22Rv1 (cell line): ENCODE data around the gene PNPLA6.

Source experiments
- H3K27ac ChIP-seq: fragments of 450-650 bp; 2 replicates; pipeline ENCODE4 v1.5.1; 2017
- CTCF ChIP-seq: fragments of 450-650 bp; IDR thresholded peaks from 2 replicates; pipeline ENCODE4 v1.5.1; 2017; ENCODE audit warnings: mild to moderate bottlenecking
- ZFX ChIP-seq: fragments of 450-650 bp; IDR thresholded peaks from 2 replicates; pipeline ENCODE4 v1.6.1; 2017; ENCODE audit warnings: antibody characterized with exemption, borderline replicate concordance

Gene PNPLA6

GRCh38 chr19:7539827-7540425 is 4.4 kb downstream of the PNPLA6 start:
- TF ChIP-seq CTCF: no peak
- no peak for TF ChIP-seq ZFX
- no peak overlapping the region for H3K27ac ChIP-seq

DNA sequence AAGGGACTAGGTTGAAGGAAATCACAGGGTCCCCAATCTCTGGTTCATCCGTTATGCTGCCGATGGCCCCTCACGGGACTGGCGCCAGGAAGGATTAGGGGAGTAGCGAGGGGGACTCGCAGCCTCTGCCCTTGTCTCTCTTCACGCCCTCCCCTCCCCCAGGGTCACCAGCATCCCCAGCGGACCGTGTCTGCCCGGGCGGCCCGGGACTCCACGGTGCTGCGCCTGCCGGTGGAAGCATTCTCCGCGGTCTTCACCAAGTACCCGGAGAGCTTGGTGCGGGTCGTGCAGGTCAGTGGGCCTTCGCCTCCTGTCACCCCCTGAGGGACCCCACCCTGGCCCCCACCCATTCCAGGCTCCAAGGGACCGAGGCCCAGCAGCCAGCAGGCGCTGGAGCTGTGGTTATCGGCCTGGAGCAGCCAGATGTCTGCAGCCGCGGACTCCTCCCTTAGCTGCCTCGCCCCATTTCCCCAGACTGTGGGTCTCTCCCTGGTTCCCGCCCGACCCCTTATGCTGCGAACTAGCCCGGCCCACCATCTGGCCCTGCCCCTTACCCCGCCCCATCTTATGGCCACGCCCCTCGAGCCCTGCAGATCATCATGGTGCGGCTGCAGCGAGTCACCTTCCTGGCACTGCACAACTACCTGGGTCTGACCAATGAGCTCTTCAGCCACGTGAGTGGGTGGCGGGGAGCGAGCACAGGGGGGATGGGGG is 5.4 kb downstream of the PNPLA6 start:
- TF ChIP-seq ZFX: no peak
- TF ChIP-seq CTCF: no peak
- H3K27ac ChIP-seq: no peak overlapping the region

- H3K27ac ChIP-seq: no peak overlapping the region
- TF ChIP-seq CTCF (no peak), ZFX (no peak)
Observed at GRCh38 chr19:7541475-7541824, 5.9 kb downstream of the PNPLA6 start.

- TF ChIP-seq CTCF: no peak
- no peak for TF ChIP-seq ZFX
Observed at GRCh38 chr19:7541828-7542443, 6.4 kb downstream of the PNPLA6 start.

DNA sequence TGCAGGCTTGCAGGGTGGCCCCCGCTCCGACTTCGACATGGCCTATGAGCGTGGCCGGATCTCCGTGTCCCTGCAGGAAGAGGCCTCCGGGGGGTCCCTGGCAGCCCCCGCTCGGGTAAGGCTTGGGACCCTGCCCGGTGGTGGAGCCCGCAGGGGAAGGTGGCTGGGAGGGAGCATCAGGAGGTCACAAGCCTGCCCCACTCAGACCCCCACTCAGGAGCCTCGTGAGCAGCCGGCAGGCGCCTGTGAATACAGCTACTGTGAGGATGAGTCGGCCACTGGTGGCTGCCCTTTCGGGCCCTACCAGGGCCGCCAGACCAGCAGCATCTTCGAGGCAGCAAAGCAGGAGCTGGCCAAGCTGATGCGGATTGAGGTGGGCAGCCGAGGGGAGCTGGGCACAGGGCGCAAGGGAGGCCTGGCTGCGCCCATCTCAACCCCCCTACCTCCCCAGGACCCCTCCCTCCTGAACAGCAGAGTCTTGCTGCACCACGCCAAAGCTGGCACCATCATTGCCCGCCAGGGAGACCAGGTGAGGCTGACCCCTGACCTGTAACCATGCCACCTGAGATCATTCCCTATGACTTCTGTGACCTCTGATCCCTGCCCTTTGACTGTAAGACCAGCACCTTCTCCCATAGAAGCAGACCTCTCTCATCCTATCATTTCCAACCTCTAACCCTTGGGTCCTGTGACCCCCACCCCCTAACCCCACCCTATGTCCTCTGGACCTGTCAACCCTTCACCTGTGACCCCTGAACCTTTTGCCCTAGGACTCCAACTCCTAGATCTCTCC is 7.2 kb downstream of the PNPLA6 start:
- no peak overlapping the region for H3K27ac ChIP-seq
- TF ChIP-seq ZFX (no peak), CTCF (no peak)

More at GRCh38 chr19:7541828-7542443, 6.4 kb downstream of the PNPLA6 start:
- no peak overlapping the region for H3K27ac ChIP-seq

DNA sequence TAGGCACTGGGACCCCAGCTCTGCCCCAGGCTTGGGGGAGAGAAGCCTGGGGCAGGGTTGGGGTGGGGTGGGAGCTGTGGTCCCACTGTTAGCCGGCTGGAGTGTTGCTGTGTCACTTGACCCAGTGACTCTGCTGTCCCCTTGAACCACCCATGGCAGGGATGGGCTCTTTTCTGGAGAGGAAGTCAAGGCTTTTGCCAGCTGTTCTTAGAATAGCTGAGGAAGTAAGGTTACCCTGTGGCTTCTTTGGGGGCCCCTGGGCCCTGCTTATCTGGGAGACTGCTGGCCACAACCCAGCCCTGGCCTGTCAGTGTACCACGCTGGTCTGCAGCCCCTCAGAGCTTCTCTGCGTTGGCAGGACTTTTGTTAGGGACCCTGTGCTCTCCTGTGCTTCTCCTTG is 9.1 kb downstream of the PNPLA6 start:
- TF ChIP-seq CTCF (no peak), ZFX (no peak)
- no peak overlapping the region for H3K27ac ChIP-seq
